Activated CD8-positive, alpha-beta memory T cell treated with anti-CD3 and anti-CD28 coated beads for 36 hours (primary cell): ENCODE measurements around the gene NCAM2. TPM values are rescaled to one million over a fixed set of nuclear protein-coding genes. Genes with fewer than 3 reads are reported as not detected.
"Not testable (repeated sequence)": the region's sequence is repeated elsewhere in the genome, so short reads cannot be mapped to it uniquely, and the experiment has no call there.

Experiments
- CTCF ChIA-PET: fragments of 350-600 bp; sonication (Branson Sonifier 250); formaldehyde crosslinking; loops from one replicate; lab custom pipeline; 2021; ENCODE audit warnings: antibody characterized with exemption; lab: Charles Lee
- POLR2A ChIA-PET: fragments of 350-600 bp; sonication (Branson Sonifier 250); formaldehyde crosslinking; loops from one replicate; lab custom pipeline; 2021; ENCODE audit warnings: antibody characterized with exemption; lab: Charles Lee
- total RNA-seq, 2 experiments: library from RNA; stranded (reverse); gene quantifications; one replicate each; pipeline ENCODE4 v1.2.3, GENCODE V29; 2021

The NCAM2 gene
- total RNA-seq, 2 experiments from 2014 or later, result not detected

- POLR2A ChIA-PET, result no interaction called here
- CTCF ChIA-PET, result no interaction called here
Observed at GRCh38 chr21:21384977-21385376, 386.8 kb downstream of the NCAM2 start.

- ChIA-PET CTCF (no interaction called here), POLR2A (no interaction called here)
Observed at GRCh38 chr21:21385404-21385803, 387.2 kb downstream of the NCAM2 start.

GRCh38 chr21:21387916-21388315 lies 389.7 kb downstream of the NCAM2 start:
- POLR2A ChIA-PET, result no interaction called here

GRCh38 chr21:21394064-21394463 lies 395.9 kb downstream of the NCAM2 start:
- POLR2A ChIA-PET, result no interaction called here
- CTCF ChIA-PET, result no interaction called here

More at GRCh38 chr21:21387916-21388315, 389.7 kb downstream of the NCAM2 start:
- CTCF ChIA-PET, result no interaction called here

GRCh38 chr21:21396424-21396823 lies 398.2 kb downstream of the NCAM2 start:
- ChIA-PET POLR2A (no interaction called here), CTCF (no interaction called here)

- CTCF ChIA-PET, result no interaction called here
- POLR2A ChIA-PET, result no interaction called here
Observed at GRCh38 chr21:21397464-21397863, 399.3 kb downstream of the NCAM2 start.

GRCh38 chr21:21401444-21401843 lies 403.2 kb downstream of the NCAM2 start:
- ChIA-PET CTCF (no interaction called here), POLR2A (no interaction called here)

- POLR2A ChIA-PET, CTCF ChIA-PET: not testable (repeated sequence)
Observed at GRCh38 chr21:21402187-21402586, 404.0 kb downstream of the NCAM2 start.

- CTCF ChIA-PET, result not testable (repeated sequence)
Observed at GRCh38 chr21:21404261-21404660, 406.1 kb downstream of the NCAM2 start.

GRCh38 chr21:21406921-21407320 lies 408.7 kb downstream of the NCAM2 start:
- POLR2A ChIA-PET, result no interaction called here
- CTCF ChIA-PET, result no interaction called here

More at GRCh38 chr21:21404261-21404660, 406.1 kb downstream of the NCAM2 start:
- POLR2A ChIA-PET, result not testable (repeated sequence)

- CTCF ChIA-PET, result no interaction called here
- POLR2A ChIA-PET, result no interaction called here
Observed at GRCh38 chr21:21412096-21412495, 413.9 kb downstream of the NCAM2 start.

- POLR2A ChIA-PET, result no interaction called here
- CTCF ChIA-PET, result no interaction called here
Observed at GRCh38 chr21:21415741-21416140, 417.5 kb downstream of the NCAM2 start.

- ChIA-PET POLR2A (no interaction called here), CTCF (no interaction called here)
Observed at GRCh38 chr21:21434944-21435343, 436.7 kb downstream of the NCAM2 start.

GRCh38 chr21:21436012-21436534 lies 437.9 kb downstream of the NCAM2 start:
- ChIA-PET CTCF (no interaction called here), POLR2A (no interaction called here)

GRCh38 chr21:21439761-21440160 lies 441.6 kb downstream of the NCAM2 start:
- ChIA-PET CTCF (no interaction called here), POLR2A (no interaction called here)

GRCh38 chr21:21457077-21457476 lies 458.9 kb downstream of the NCAM2 start:
- ChIA-PET POLR2A (no interaction called here), CTCF (no interaction called here)

- ChIA-PET CTCF (no interaction called here), POLR2A (no interaction called here)
Observed at GRCh38 chr21:21458124-21458631, 460.0 kb downstream of the NCAM2 start.

- CTCF ChIA-PET, result no interaction called here
- POLR2A ChIA-PET, result no interaction called here
Observed at GRCh38 chr21:21460979-21461378, 462.8 kb downstream of the NCAM2 start.

GRCh38 chr21:21463456-21463855 lies 465.2 kb downstream of the NCAM2 start:
- ChIA-PET CTCF (no interaction called here), POLR2A (no interaction called here)

GRCh38 chr21:21464684-21465083 lies 466.5 kb downstream of the NCAM2 start:
- CTCF ChIA-PET, result no interaction called here
- POLR2A ChIA-PET, result no interaction called here

- ChIA-PET CTCF (no interaction called here), POLR2A (no interaction called here)
Observed at GRCh38 chr21:21466752-21467151, 468.5 kb downstream of the NCAM2 start.

- POLR2A ChIA-PET, result no interaction called here
- CTCF ChIA-PET, result no interaction called here
Observed at GRCh38 chr21:21468003-21468402, 469.8 kb downstream of the NCAM2 start.
